ENCODE measurements around the gene PTPRN2.

DNA sequence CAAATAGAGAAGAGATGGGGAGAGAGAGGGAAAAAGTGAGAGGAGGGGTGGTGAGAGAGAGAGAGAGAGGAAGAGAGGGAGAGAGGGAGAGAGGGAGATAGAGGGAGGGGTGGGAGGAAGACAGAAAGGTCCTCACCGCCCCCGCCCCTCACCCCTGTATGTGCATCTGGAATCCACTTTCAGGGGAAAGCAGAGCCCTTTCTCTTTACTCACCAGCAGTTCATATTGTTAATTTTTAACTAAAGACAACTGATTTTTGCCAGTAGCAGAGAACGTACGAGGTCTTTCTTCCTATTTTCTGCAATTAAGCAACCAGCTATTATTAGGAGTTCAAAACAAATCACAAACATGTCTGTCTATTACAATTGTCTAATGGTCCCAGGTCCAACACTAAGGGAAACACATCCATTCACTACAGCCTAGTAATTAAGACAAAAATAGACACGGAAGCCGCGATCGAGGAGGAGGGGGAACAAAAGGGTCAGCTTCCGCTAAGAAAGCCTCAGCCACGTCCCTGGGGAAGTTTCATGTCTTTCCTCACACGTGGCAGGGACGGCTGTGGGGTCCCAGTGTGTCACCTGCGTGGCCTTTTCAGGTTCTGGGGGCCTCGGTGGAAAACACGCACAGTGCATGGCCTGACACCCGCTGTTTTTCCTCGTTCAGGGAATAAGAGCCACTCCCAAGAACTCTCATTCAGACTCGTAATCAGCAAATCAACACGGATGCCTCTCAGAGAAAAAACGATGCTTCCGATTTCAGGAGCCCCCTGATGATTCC is 572.0 kb downstream of the PTPRN2 start:
- TF ChIP-seq POLR2AphosphoS5 (IDR thresholded peaks at IDR 0.05; ENCODE audit: low read depth, low read length) (no peak), CTCF (IDR thresholded peaks at IDR 0.05; ENCODE audit: control extremely low read depth in 1 of 3, insufficient read depth in 1 of 3, low read depth in 1 of 3, low read length in 3 of 3) (no peak), ATF2 (IDR thresholded peaks at IDR 0.05; ENCODE audit: low read length) (no peak), TAF1 (IDR thresholded peaks at IDR 0.05; ENCODE audit: low read depth, low read length) (no peak), SIX5 (IDR thresholded peaks at IDR 0.05; ENCODE audit: low read depth, low read length) (no peak), CHD1 (IDR thresholded peaks at IDR 0.05; ENCODE audit: low read depth, low read length) (no peak), RAD21 (IDR thresholded peaks at IDR 0.05 in 1 of 2, conservative IDR thresholded peaks at IDR 0.05 in 1 of 2; ENCODE audit: low read depth in 2 of 2, low read length in 2 of 2) (no peak)
- TF ChIP-seq, protein P1, sequence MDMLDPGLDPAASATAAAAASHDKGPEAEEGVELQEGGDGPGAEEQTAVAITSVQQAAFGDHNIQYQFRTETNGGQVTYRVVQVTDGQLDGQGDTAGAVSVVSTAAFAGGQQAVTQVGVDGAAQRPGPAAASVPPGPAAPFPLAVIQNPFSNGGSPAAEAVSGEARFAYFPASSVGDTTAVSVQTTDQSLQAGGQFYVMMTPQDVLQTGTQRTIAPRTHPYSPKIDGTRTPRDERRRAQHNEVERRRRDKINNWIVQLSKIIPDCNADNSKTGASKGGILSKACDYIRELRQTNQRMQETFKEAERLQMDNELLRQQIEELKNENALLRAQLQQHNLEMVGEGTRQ (IDR thresholded peaks at IDR 0.05; ENCODE audit: low read length) = no peak
- TF ChIP-seq, protein P2, sequence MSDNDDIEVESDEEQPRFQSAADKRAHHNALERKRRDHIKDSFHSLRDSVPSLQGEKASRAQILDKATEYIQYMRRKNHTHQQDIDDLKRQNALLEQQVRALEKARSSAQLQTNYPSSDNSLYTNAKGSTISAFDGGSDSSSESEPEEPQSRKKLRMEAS (IDR thresholded peaks at IDR 0.05) = no peak

Measured in H1 (cell line).